Left lung (tissue), 10 donors: ENCODE measurements around the gene SOWAHA. TPM values are rescaled to one million over a fixed set of nuclear protein-coding genes. Genes with fewer than 3 reads are reported as not detected.
A peak's percentile ranks its signal among the peaks of the same experiment; 100 is the strongest.

Experiments
- ATAC-seq: fragments of 200-7000 bp; cut with Tn5 transposase; one replicate; pipeline ENCODE4 v1.9.1; 2020; ENCODE audit warnings: moderate library complexity
- DNase-seq, 4 donors: peaks; one replicate each; pipeline ENCODE4 v3.0.0-alpha.2; 2013 to 2020
- H3K27ac ChIP-seq, 2 donors: fragments of 200-600 bp; sonication (generic) in 1 of 2; one replicate each; pipeline versions ENCODE4 v1.5.0 to v1.8.0; 2020 to 2021
- H3K27me3 ChIP-seq, 2 donors: fragments of 200-600 bp; sonication (generic) in 1 of 2; one replicate each; pipeline versions ENCODE4 v1.5.0 to v1.8.0; 2020 to 2021
- H3K36me3 ChIP-seq, 2 donors: fragments of 200-600 bp; sonication (generic) in 1 of 2; one replicate each; pipeline versions ENCODE4 v1.5.0 to v1.8.0; 2020 to 2021
- H3K4me1 ChIP-seq, 2 donors: fragments of 200-600 bp; one replicate each; pipeline ENCODE4 v1.8.0; 2021
- H3K4me3 ChIP-seq, 2 donors: fragments of 200-600 bp; sonication (generic) in 1 of 2; one replicate each; pipeline versions ENCODE4 v1.5.0 to v1.8.0; 2020 to 2021; ENCODE audit warnings: mild to moderate bottlenecking in 1 of 2
- H3K9me3 ChIP-seq, 2 donors: fragments of 200-600 bp; sonication (generic) in 1 of 2; one replicate each; pipeline versions ENCODE4 v1.5.0 to v1.8.0; 2020 to 2021
- intact Hi-C, 2 donors: fragments of 100-400 bp; cut with DNase I; formaldehyde crosslinking; loops; one replicate each; pipeline versions ENCODE4 v1.11.2 to v1.14.2; 2022
- polyA plus RNA-seq, 6 donors: library from polyadenylated mRNA; unstranded; fragments of 120-200 nt; gene quantifications; one replicate each; pipeline ENCODE4 v1.2.1, GENCODE V29; 2013; ENCODE audit not compliant: insufficient read length in 6 of 6
- total RNA-seq, 2 donors: library from RNA; stranded (reverse); fragmentation: NEBNext Ultra II Directional; extraction: Animal tissue kit (Norgen Biotek cat#: 25700); gene quantifications; one replicate each; pipeline ENCODE4 v1.2.1, GENCODE V29; 2021
- TF ChIP-seq, protein P1 (sequence below), 2 donors: fragments of 200-600 bp; sonication (generic) in 1 of 2; IDR thresholded peaks; one replicate each; pipeline versions ENCODE4 v1.5.0 to v1.8.0; 2021; ENCODE audit warnings: antibody characterized with exemption in 2 of 2
- donor health status: DM: no; HTN: yes; CAD: no.
- donor health status: DM: no; HTN: no; CAD: no.

Gene SOWAHA
- total and polyA plus RNA-seq, 8 donors: 0.07 to 0.16 TPM; not detected in 6

DNA sequence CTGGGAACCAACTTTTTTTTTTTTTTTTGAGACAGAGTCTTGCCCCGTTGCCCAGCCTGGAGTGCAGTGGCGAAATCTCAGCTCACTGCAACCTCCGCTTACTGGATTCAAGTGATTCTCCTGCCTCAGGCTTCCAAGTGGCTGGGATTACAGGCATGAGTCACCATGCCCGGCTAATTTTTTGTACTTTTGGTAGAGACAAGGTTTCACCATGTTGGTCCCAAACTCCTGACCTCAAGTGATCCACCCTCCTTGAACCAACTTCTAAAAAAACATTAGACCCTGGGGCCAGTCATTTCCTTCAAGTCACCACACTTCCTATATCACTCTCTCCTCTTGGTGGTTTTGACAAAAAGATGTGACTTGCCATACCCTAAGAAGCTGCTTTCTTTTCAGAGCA, 28.2 kb downstream of the SOWAHA start:
- Histone ChIP-seq H3K9me3 (no peaks in the 10 kb centered on the region), H3K4me1 (peaks cover 10 to 30% of the 10 kb centered on the region in 2 donors), H3K36me3 (no peaks in the 10 kb centered on the region), H3K27me3 (no peaks in the 10 kb centered on the region), H3K27ac (peak overlapping the region; percentile 64 to 79), H3K4me3 (no peak overlapping the region)
- ATAC-seq (peak; percentile 70), DNase-seq (no peak)
- intact Hi-C loops: no loop called here
- TF ChIP-seq, protein P1, sequence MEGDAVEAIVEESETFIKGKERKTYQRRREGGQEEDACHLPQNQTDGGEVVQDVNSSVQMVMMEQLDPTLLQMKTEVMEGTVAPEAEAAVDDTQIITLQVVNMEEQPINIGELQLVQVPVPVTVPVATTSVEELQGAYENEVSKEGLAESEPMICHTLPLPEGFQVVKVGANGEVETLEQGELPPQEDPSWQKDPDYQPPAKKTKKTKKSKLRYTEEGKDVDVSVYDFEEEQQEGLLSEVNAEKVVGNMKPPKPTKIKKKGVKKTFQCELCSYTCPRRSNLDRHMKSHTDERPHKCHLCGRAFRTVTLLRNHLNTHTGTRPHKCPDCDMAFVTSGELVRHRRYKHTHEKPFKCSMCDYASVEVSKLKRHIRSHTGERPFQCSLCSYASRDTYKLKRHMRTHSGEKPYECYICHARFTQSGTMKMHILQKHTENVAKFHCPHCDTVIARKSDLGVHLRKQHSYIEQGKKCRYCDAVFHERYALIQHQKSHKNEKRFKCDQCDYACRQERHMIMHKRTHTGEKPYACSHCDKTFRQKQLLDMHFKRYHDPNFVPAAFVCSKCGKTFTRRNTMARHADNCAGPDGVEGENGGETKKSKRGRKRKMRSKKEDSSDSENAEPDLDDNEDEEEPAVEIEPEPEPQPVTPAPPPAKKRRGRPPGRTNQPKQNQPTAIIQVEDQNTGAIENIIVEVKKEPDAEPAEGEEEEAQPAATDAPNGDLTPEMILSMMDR (IDR thresholded peaks at IDR 0.05): no peak

GRCh38 chr5:132848270-132848669, 35.2 kb downstream of the SOWAHA start:
- H3K36me3 ChIP-seq: no peaks in the 10 kb centered on the region
- H3K4me3 ChIP-seq: no peak overlapping the region
- no peaks in the 10 kb centered on the region for H3K4me1 ChIP-seq
- DNase-seq (no peak), ATAC-seq (no peak)
- H3K27ac ChIP-seq: no peak overlapping the region
- intact Hi-C loops: no loop called here
- H3K27me3 ChIP-seq: no peaks in the 10 kb centered on the region
- TF ChIP-seq, protein P1 (IDR thresholded peaks at IDR 0.05): no peak
- H3K9me3 ChIP-seq: no peaks in the 10 kb centered on the region

GRCh38 chr5:132849347-132849746, 36.2 kb downstream of the SOWAHA start:
- intact Hi-C loops: no loop called here
- no peak overlapping the region for H3K27ac ChIP-seq
- no peaks in the 10 kb centered on the region for H3K27me3 ChIP-seq
- ATAC-seq (no peak), DNase-seq (no peak)
- TF ChIP-seq, protein P1 (IDR thresholded peaks at IDR 0.05): no peak
- H3K4me1 ChIP-seq: peaks cover 0 to 4% of the 10 kb centered on the region in 2 donors
- H3K9me3 ChIP-seq: no peaks in the 10 kb centered on the region
- H3K36me3 ChIP-seq: no peaks in the 10 kb centered on the region
- H3K4me3 ChIP-seq: no peak overlapping the region

GRCh38 chr5:132850066-132850465, 37.0 kb downstream of the SOWAHA start:
- Histone ChIP-seq H3K4me1 (peaks cover 0 to 4% of the 10 kb centered on the region in 2 donors), H3K4me3 (no peak overlapping the region), H3K27me3 (no peaks in the 10 kb centered on the region), H3K27ac (no peak overlapping the region), H3K9me3 (no peaks in the 10 kb centered on the region), H3K36me3 (no peaks in the 10 kb centered on the region)
- TF ChIP-seq, protein P1 (IDR thresholded peaks at IDR 0.05): no peak
- DNase-seq: no peak
- intact Hi-C loops: no loop called here
- no peak for ATAC-seq

- intact Hi-C loops: no loop called here
- DNase-seq (no peak), ATAC-seq (no peak)
- no peaks in the 10 kb centered on the region for H3K27me3 ChIP-seq
- H3K9me3 ChIP-seq: no peaks in the 10 kb centered on the region
- no peak overlapping the region for H3K4me3 ChIP-seq
- H3K27ac ChIP-seq: no peak overlapping the region
- no peaks in the 10 kb centered on the region for H3K36me3 ChIP-seq
- TF ChIP-seq, protein P1 (IDR thresholded peaks at IDR 0.05): no peak
- peaks cover 0 to 4% of the 10 kb centered on the region in 2 donors for H3K4me1 ChIP-seq
These were observed 40.2 kb downstream of the SOWAHA start for GRCh38 chr5:132853323-132853722.
